ENCODE data around the gene MYCBP.
A peak's percentile ranks its signal among the peaks of the same experiment; 100 is the strongest.

Gene MYCBP

GRCh38 chr1:38819516-38819915 lies 53.6 kb downstream of the MYCBP start:
- H3K4me3 ChIP-seq (ENCODE audit: low read length) = no peak overlapping the region
- TF ChIP-seq ZNF274 (IDR thresholded peaks at IDR 0.05; ENCODE audit: low read depth, low read length) = no peak

DNA sequence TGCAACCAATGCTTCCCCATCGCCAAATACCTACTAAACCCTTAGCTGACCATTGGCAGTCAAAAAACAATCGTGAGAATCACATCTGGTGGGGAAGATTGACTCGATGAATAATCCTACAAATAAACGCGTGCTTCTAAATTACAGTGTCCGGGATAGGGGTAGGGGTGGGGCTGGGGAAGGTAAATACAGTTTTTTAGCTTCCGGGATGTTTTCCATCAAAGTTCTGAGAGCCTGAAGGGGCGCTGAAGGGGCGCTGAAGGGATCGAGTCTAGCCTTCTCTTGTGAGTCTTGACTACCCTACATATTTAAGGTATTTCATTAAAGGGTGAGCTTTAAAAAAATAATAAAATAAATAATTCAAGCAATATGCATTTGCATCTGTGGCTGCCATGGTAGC lies 54.1 kb downstream of the MYCBP start:
- no peak for TF ChIP-seq ZNF274 (IDR thresholded peaks at IDR 0.05; ENCODE audit: low read depth, low read length)
- H3K4me3 ChIP-seq (ENCODE audit: low read length) = no peak overlapping the region

DNA sequence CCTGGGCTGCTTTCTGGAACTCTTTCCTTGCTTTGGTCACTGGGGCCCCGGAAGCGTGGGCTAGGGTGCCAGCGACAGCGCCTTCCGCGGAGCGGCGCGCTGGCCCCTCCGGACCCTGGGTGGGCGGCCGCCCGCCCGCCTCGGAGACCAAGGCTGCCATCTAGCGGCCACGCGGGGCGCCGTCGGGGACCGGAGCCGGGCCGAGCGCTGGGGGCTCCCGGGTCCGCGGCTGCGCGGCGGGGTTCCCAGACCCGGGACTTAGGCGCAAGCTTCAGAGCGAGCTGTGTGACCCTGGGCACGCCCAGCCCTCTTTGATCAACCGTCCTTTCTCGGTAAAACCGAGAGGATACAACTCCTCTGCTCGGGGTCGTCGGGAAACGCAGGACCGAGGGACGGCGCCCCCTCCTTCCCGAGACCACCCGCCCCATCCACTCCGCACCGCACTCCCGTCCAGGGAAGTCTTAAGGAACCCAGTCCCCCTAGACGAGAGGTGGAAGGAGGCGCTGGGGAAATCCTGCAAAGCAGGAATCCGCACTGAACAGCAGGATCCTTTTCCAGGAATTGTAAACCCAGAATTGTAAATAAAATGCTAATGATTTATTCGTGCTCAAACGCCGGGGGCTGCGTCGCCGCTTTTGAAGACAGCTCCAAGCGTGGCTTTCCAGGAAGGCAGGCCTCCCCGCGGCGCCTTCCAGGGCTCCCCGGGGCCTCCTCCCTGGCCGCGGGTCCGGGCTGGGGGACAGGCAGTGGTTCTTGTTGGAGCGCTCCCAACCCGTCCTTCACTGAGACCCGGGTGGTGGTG lies 54.8 kb downstream of the MYCBP start:
- no peak overlapping the region; the same call in 1 of the 2 replicates for H3K4me3 ChIP-seq (ENCODE audit: low read length)
- TF ChIP-seq ZNF274 (IDR thresholded peaks at IDR 0.05; ENCODE audit: low read depth, low read length) = no peak

DNA sequence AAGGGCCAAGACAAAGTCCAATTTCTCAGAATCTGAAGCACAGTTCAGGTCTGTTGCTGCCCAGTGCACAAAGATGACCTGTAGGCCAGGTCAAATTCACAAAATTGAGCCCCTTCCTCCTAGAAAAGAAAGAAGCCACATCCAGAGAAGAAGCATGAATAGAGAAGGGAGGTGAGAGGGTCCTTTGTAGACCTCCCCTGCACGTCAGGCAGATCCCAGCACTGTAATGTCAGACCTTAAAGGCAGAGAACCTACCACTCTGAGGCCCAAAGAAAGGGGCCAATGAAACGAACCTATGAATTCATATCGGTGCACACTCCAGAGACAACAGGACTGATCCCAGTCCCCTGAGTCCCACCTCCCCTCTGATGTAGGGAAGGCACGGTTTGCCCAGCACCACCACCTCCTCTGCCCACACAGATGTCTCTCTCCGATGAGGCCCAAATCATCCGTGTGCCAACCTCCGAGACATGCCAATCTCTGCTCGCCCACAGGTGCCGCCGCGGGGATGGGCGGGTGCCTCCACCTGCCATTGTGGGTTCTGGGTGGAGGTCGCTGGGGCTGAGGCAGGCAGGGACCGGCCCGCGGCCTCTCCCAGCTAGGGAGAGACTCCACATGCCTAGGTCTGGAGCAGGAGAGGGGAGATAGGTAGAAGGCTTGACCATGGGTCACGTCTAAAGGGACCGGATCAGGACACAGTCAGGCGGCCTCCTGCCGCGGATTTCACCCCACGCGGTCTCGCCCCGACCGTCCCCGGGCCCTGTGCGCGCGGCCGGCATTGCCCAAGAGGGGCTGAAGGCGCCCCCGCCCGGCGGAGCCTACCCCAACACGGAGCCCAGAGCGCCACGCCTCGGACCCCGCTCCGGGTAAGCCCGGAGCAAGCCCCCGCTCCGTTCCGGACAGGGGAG lies 55.6 kb downstream of the MYCBP start:
- no peak for TF ChIP-seq ZNF274 (IDR thresholded peaks at IDR 0.05; ENCODE audit: low read depth, low read length)
- H3K4me3 ChIP-seq (ENCODE audit: low read length) = no peak overlapping the region; the same call in 1 of the 2 replicates

- TF ChIP-seq ZNF274 (IDR thresholded peaks at IDR 0.05; ENCODE audit: low read depth, low read length) = no peak
- H3K4me3 ChIP-seq (ENCODE audit: low read length) = peak overlapping the region; percentile 1; the same call in 1 of the 2 replicates
Measured at GRCh38 chr1:38815903-38816627, 57.1 kb downstream of the MYCBP start.

- no peak overlapping the region for H3K4me3 ChIP-seq (ENCODE audit: low read length)
- TF ChIP-seq ZNF274 (IDR thresholded peaks at IDR 0.05; ENCODE audit: low read depth, low read length) = no peak
Measured at GRCh38 chr1:38814984-38815464, 58.1 kb downstream of the MYCBP start.

GRCh38 chr1:38814444-38814983 lies 58.6 kb downstream of the MYCBP start:
- no peak for TF ChIP-seq ZNF274 (IDR thresholded peaks at IDR 0.05; ENCODE audit: low read depth, low read length)
- H3K4me3 ChIP-seq (ENCODE audit: low read length) = no peak overlapping the region

GRCh38 chr1:38812981-38813380 lies 60.2 kb downstream of the MYCBP start:
- no peak for TF ChIP-seq ZNF274 (IDR thresholded peaks at IDR 0.05; ENCODE audit: low read depth, low read length)
- H3K4me3 ChIP-seq (ENCODE audit: low read length) = no peak overlapping the region
